Measurements from ENCODE around the gene TGM3.

The TGM3 gene

DNA sequence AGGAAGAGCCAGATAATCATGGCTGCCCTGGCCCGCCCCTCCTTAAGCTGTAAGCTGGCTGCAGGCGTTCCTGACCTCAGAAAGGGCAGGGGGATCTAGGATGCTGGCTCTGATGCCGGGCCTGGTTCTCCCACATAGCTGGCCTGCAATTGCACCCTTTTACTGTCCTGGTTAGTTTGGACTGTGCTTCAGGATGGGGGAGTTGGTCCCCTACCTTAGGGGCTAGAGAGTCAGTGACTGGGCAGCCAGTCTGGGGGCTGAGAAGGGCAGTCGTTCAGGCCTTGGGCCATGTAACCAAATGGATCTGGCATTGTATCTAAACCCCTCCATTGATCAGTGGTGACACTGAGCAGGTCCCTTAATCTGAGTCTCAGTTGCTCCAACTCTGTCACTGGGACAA, 40.7 kb downstream of the TGM3 start:
- no peak for DNase-seq (ENCODE audit: low spot score)
- in situ Hi-C loops (cut with MboI; ENCODE audit: low pct_unique_long_range_greater_than_20kb, low sequenced_read_pairs, unreplicated experiment), result no loop called here
- TF ChIP-seq, protein P1, sequence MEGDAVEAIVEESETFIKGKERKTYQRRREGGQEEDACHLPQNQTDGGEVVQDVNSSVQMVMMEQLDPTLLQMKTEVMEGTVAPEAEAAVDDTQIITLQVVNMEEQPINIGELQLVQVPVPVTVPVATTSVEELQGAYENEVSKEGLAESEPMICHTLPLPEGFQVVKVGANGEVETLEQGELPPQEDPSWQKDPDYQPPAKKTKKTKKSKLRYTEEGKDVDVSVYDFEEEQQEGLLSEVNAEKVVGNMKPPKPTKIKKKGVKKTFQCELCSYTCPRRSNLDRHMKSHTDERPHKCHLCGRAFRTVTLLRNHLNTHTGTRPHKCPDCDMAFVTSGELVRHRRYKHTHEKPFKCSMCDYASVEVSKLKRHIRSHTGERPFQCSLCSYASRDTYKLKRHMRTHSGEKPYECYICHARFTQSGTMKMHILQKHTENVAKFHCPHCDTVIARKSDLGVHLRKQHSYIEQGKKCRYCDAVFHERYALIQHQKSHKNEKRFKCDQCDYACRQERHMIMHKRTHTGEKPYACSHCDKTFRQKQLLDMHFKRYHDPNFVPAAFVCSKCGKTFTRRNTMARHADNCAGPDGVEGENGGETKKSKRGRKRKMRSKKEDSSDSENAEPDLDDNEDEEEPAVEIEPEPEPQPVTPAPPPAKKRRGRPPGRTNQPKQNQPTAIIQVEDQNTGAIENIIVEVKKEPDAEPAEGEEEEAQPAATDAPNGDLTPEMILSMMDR (IDR thresholded peaks at IDR 0.05; ENCODE audit: extremely low read depth, insufficient read depth, missing control alignments), result no peak

DNA sequence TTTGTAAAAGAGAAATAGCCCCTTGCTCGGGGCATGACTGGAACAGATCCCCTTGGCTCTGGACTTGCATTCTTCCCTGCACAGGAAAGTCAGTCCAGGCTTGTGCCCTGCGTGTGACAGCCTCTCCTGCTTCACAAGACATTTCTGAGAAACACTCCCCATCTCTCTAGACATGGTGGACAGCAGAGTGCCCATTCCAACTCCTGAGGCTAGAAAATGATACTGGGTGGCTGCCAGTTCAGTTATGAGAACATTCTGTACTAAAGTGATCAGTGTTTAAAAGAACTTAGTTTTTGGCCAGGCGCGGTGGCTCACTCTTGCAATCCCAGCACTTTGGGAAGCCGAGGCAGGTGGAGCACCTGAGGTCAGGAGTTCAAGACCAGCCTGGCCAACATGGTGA, 41.3 kb downstream of the TGM3 start:
- TF ChIP-seq, protein P1 (IDR thresholded peaks at IDR 0.05; ENCODE audit: extremely low read depth, insufficient read depth, missing control alignments), result no peak
- in situ Hi-C loops (cut with MboI; ENCODE audit: low pct_unique_long_range_greater_than_20kb, low sequenced_read_pairs, unreplicated experiment), result no loop called here
- DNase-seq (ENCODE audit: low spot score), result no peak

DNA sequence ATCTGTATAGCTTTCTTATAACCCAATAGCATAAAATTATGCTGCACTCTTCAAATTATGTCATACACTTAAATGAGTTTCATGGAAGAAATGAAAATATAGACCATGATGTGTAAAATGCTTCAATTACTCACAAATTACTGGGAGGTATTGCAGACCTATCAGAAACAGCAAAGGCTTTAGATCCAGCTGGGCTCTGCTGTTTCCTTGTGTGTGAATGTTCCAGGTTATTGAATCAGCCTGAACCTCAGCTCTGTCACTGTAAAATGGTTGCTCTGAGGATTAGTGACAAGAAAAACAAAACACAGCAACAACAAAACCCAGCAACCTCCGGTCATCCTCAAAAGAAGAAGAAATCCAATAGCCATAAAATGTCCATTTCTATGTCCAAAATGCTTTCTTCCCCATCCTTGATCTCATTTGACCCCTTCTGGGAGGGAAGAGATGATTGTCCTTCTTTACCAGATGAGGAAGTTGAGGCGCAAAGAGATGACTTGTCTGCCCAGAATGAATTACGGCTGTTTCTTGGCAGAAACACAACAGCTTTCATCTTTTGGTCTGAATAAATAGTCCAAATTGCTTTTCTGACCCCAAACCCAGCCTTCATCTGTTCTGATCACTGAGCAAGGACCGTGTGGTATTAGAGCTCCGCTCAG, 42.7 kb downstream of the TGM3 start:
- DNase-seq (ENCODE audit: low spot score), result no peak
- TF ChIP-seq, protein P1 (IDR thresholded peaks at IDR 0.05; ENCODE audit: extremely low read depth, insufficient read depth, missing control alignments), result no peak
- in situ Hi-C loops (cut with MboI; ENCODE audit: low pct_unique_long_range_greater_than_20kb, low sequenced_read_pairs, unreplicated experiment), result no loop called here

DNA sequence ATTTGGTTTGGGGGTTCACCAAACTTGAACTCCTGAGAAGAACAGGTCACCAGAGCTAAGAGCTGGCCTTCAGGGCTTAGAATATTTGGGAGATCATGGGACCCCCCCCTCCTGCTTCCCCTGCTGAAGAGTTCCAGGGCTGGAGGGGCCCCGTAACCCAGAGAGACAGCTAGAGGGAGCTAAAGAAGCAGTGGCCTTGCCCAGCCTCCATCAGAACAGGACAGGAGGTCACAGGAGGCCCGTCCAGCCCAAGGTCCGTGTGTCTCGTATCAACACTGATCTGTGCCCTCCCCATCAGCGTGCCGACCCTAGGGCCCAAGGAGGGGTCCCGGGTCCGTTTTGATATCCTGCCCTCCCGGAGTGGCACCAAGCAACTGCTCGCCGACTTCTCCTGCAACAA, 44.3 kb downstream of the TGM3 start:
- in situ Hi-C loops (cut with MboI; ENCODE audit: low pct_unique_long_range_greater_than_20kb, low sequenced_read_pairs, unreplicated experiment), result no loop called here

DNA sequence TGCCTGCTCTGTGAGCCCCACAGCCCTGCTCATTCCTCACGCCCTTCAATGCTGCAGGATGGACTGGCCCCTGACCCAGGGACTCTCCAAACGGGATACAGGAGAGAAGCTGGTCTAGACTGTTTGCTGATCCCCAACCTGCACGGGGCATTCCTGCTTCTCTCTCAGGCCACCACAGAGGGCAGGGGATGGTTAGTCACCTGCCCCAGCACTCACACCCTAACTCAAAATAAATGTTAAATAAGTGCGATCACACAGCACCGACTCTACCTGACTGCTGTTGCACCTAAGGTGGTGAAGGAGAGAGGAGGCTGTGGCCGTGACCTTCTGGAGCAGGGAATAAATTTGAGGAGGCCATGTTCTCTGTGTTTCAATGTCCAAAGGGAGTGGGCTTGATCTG, 45.0 kb downstream of the TGM3 start:
- no peak for DNase-seq (ENCODE audit: low spot score)
- TF ChIP-seq, protein P1 (IDR thresholded peaks at IDR 0.05; ENCODE audit: extremely low read depth, insufficient read depth, missing control alignments), result no peak
- in situ Hi-C loops (cut with MboI; ENCODE audit: low pct_unique_long_range_greater_than_20kb, low sequenced_read_pairs, unreplicated experiment), result no loop called here

More for the DNA sequence above, 44.3 kb downstream of the TGM3 start:
- DNase-seq (ENCODE audit: low spot score), result no peak
- TF ChIP-seq, protein P1 (IDR thresholded peaks at IDR 0.05; ENCODE audit: extremely low read depth, insufficient read depth, missing control alignments), result no peak

DNA sequence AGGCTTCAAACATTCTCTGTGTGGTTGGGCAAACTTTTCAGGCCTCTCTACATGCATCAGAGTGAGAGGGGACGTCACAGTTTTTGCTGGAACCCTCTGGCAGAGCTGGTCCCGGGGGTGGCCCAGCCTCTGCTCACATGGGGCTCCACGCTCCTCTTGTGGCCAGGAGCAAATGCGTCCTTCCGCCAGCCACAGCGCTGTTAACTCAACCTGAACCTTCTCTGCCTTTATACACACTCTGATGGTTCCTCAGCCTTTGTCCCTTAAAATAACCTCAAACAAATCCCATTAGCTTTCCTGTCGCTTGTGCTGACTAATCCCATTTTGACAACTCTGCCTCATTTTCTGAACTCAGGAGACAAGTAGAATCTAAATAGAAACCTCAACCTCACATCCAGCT, 45.5 kb downstream of the TGM3 start:
- in situ Hi-C loops (cut with MboI; ENCODE audit: low pct_unique_long_range_greater_than_20kb, low sequenced_read_pairs, unreplicated experiment), result no loop called here
- DNase-seq (ENCODE audit: low spot score), result no peak
- TF ChIP-seq, protein P1 (IDR thresholded peaks at IDR 0.05; ENCODE audit: extremely low read depth, insufficient read depth, missing control alignments), result no peak
